ENCODE data around the gene SPTBN5.

- TF ChIP-seq CTCF (IDR thresholded peaks at IDR 0.05; ENCODE audit: low read length) = no peak
- no peak for TF ChIP-seq EZH2 (IDR thresholded peaks at IDR 0.05; ENCODE audit: borderline replicate concordance, low read length)
Observed at GRCh38 chr15:41842229-41842628, 51.6 kb downstream of the SPTBN5 start.
